Measurements from ENCODE around the gene LBHD2. TPM values are rescaled to one million over a fixed set of nuclear protein-coding genes. Genes with fewer than 3 reads are reported as not detected.
"Not testable (repeated sequence)": the region's sequence is repeated elsewhere in the genome, so short reads cannot be mapped to it uniquely, and the experiment has no call there.

LBHD2 gene
- total and polyA plus RNA-seq, 8 donors, result not detected

DNA sequence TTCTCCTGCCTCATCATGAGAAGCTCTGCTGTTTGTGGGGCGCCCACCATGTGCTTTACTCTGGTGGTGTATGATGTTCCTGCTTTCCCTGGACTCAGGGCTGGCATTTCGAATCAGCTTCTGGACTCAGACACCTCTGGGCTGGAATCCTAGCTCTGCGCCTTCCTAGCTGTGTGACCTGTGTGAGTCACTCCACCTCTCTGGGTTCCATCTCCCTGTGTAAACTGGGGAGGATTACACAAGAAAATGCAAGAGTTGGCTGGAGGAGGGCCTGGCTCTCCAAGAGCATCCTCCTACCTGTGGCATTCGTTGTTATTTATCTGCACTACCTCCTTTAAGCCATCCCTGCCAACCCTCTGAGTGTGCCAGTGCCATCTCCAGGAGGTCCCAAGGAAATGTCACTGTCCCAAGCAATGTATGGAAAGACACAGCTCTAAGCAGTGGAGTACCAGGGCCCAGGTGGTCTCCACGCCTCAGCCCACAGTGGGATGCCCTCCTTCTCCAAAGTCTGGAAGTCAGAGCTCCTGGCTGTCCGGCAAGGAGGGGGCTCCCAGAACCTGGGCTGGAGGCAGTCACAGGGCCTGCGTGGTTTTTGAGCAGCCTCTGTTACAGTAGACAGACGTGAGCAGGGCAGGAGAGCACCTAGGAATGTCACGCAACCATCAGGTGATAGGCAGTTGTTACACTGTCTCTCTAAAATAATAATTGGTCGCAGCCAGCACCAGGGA is 32.0 kb downstream of the LBHD2 start:
- H3K4me3 ChIP-seq, result no peak overlapping the region
- DNase-seq (no peak), ATAC-seq (no peak)
- no peaks in the 10 kb centered on the region for H3K36me3 ChIP-seq
- H3K4me1 ChIP-seq, result peaks cover 8 to 87% of the 10 kb centered on the region in 2 donors
- peak overlapping the region in 1 of 2 donors; percentile 51 for H3K27ac ChIP-seq
- intact Hi-C loops (cut with DNase I), result no loop called here
- no peaks in the 10 kb centered on the region for H3K9me3 ChIP-seq
- no peaks in the 10 kb centered on the region for H3K27me3 ChIP-seq
- TF ChIP-seq, protein P1, sequence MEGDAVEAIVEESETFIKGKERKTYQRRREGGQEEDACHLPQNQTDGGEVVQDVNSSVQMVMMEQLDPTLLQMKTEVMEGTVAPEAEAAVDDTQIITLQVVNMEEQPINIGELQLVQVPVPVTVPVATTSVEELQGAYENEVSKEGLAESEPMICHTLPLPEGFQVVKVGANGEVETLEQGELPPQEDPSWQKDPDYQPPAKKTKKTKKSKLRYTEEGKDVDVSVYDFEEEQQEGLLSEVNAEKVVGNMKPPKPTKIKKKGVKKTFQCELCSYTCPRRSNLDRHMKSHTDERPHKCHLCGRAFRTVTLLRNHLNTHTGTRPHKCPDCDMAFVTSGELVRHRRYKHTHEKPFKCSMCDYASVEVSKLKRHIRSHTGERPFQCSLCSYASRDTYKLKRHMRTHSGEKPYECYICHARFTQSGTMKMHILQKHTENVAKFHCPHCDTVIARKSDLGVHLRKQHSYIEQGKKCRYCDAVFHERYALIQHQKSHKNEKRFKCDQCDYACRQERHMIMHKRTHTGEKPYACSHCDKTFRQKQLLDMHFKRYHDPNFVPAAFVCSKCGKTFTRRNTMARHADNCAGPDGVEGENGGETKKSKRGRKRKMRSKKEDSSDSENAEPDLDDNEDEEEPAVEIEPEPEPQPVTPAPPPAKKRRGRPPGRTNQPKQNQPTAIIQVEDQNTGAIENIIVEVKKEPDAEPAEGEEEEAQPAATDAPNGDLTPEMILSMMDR (IDR thresholded peaks at IDR 0.05), result no peak

DNA sequence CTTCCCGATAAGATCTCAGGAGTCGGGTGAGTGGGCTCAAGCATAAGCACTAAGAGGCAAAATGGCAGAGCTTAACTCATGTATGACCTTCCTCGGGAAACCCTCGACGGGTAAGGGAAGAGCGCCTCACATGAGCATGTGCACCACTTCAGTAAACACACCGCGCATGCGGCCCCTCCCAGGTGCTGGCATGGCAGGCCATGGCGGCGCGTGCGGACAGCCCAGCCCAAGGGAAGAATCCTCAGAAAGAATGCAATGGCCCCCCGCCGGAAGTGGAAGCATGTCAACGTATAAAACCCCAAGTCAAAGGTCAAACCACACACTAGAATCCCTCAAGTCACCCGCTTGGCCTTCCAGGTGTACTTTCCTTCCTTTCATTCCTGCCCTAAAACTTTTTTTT is 32.6 kb downstream of the LBHD2 start:
- peak overlapping the region in 1 of 2 donors; percentile 51 for H3K27ac ChIP-seq
- intact Hi-C loops (cut with DNase I), result no loop called here
- ATAC-seq (no peak), DNase-seq (no peak)
- no peaks in the 10 kb centered on the region for H3K9me3 ChIP-seq
- TF ChIP-seq, protein P1 (IDR thresholded peaks at IDR 0.05), result no peak
- H3K4me1 ChIP-seq, result peaks cover 6 to 87% of the 10 kb centered on the region in 2 donors
- H3K27me3 ChIP-seq, result no peaks in the 10 kb centered on the region
- H3K4me3 ChIP-seq, result no peak overlapping the region
- H3K36me3 ChIP-seq, result no peaks in the 10 kb centered on the region

DNA sequence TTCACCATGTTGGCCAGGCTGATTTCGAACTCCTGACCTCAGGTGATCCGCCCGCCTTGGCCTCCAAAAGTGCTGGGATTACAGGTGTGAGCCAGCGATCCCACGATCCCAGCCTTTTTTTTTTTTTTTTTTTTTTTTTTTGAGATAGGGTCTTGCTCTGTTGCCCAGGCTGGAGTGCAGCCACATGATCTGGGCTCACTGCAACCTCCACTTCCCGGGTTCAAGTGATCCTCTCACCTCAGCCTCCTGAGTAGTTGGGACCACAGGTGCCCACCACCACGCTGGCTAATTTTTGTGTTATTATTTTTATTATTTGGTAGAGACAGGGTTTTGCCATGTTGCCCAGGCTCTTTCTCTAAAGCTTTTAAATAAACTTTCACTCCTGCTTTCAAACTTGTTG is 33.5 kb downstream of the LBHD2 start:
- intact Hi-C loops (cut with DNase I); H3K9me3 ChIP-seq: not testable (repeated sequence)

DNA sequence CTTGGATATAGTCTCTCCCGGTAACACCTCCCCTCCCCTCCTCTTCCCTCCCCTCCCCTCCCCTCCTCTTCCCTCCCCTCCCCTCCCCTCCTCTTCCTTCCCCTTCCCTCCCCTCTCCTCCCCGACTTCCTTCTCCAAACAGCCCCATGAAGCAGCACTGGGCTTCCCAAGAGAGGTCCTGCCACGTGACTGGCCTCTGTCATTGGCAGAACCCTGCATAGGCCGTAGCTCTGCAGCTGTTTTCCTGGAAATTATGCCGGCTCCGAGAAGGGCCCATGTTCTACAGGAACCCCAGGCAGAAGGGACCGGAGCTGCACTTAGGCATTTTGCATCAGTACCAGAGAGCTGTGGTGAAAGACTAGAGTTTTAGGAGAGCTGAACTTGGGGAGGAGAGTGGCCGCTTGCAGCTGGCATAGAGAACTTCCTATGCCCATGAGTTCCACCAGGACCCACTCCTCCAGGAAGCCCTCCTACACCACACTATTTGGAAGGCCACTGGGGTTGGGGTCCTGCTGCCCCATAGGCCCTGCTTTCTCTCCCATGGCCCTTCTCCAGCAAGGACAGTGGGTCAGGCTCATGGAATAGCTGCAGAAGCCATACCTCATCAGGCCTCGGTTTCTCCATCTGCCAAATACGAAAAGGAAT is 34.1 kb downstream of the LBHD2 start:
- peaks cover 17 to 91% of the 10 kb centered on the region in 2 donors for H3K4me1 ChIP-seq

More for the DNA sequence above, 33.5 kb downstream of the LBHD2 start:
- H3K4me3 ChIP-seq, H3K27me3 ChIP-seq, ATAC-seq, H3K36me3 ChIP-seq, DNase-seq: not testable (repeated sequence)
- Histone ChIP-seq H3K4me1 (peaks cover 13 to 87% of the 10 kb centered on the region in 2 donors), H3K27ac (peak overlapping the region in 1 of 2 donors; percentile 98)

DNA sequence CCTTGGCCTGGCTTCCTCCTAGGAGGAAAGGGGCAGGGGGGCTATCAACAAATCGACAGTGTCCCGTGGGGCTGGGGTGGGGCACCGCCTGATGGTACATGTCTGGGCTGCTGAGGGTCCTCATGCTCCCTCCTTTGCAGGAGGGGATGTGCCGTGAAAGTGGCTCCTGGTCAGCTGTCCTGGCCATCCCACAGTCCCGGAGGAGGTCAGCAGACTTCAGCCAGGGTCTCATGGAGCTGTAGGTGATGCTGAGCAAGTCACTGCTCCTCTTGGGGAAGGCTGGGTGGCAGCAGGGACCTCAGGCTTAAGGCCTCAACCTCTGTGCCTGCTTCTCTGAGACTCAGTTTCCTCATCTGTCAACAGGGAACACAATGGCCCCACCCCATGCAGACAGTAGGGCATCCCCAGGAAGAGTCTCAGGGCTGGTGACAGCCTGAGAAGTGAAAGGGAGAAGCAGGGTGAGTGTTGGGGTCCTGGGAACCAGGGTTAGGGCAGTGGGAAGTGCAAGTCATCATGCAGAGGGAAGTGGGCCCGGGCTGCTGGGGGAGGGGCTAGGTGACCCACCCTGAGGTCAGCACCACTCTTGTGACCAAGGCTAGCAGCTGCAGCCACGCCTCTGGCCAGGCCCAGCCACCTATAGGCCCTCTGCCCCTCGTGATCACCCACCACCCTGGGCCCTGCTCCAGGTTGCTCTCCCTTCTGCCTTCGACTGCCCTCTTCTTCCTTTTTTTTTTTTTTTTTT is 34.8 kb downstream of the LBHD2 start:
- peak in 2 of 4 donors; percentile 94 to 97 for DNase-seq
- ATAC-seq, result peak; percentile 45
- Histone ChIP-seq H3K27me3 (peaks cover 0 to 20% of the 10 kb centered on the region in 2 donors), H3K36me3 (no peaks in the 10 kb centered on the region), H3K4me3 (peak overlapping the region in 1 of 2 donors; percentile 7), H3K27ac (peak overlapping the region; percentile 75 to 98), H3K4me1 (peaks cover 21 to 93% of the 10 kb centered on the region in 2 donors), H3K9me3 (no peaks in the 10 kb centered on the region)
- intact Hi-C loops (cut with DNase I), result no loop called here
- TF ChIP-seq, protein P1 (IDR thresholded peaks at IDR 0.05), result no peak

More for the DNA sequence above, 34.1 kb downstream of the LBHD2 start:
- peak overlapping the region in 1 of 2 donors; percentile 7 for H3K4me3 ChIP-seq
- no peaks in the 10 kb centered on the region for H3K36me3 ChIP-seq
- DNase-seq (peak in 3 of 4 donors; percentile 84 to 89 (median 88)), ATAC-seq (peak; percentile 30)
- H3K27ac ChIP-seq, result peak overlapping the region; percentile 75 to 98
- TF ChIP-seq, protein P1 (IDR thresholded peaks at IDR 0.05), result no peak
- intact Hi-C loops (cut with DNase I), result no loop called here
- H3K27me3 ChIP-seq, result peaks cover 0 to 13% of the 10 kb centered on the region in 2 donors
- H3K9me3 ChIP-seq, result no peaks in the 10 kb centered on the region

- Histone ChIP-seq H3K27ac (peak overlapping the region; percentile 35 to 98), H3K27me3 (peaks cover 0 to 26% of the 10 kb centered on the region in 2 donors), H3K4me1 (peaks cover 21 to 93% of the 10 kb centered on the region in 2 donors)
- ATAC-seq; intact Hi-C loops (cut with DNase I); H3K4me3 ChIP-seq; H3K36me3 ChIP-seq; H3K9me3 ChIP-seq: not testable (repeated sequence)
- DNase-seq, result peak in 1 of 4 donors; percentile 41
Observed at GRCh38 chr14:103119527-103119926, 35.5 kb downstream of the LBHD2 start.
